GM23248 (cell line): Measurements from ENCODE around the gene SLU7.

Experiments
- EZH2 ChIP-seq: fragments of 200-600 bp; sonication (generic); IDR thresholded peaks from 2 replicates; pipeline ENCODE4 v1.6.1; 2018; ENCODE audit warnings: antibody characterized with exemption, mild to moderate bottlenecking; ENCODE audit not compliant: insufficient read depth, poor library complexity, severe bottlenecking
- EZH2phosphoT487 ChIP-seq: fragments of 200-600 bp; sonication (generic); IDR thresholded peaks from 2 replicates; pipeline ENCODE4 v1.6.1; 2018; ENCODE audit warnings: antibody characterized with exemption, moderate library complexity, mild to moderate bottlenecking, low read depth; ENCODE audit not compliant: insufficient read depth

GRCh38 chr5:160387445-160387844 lies 31.4 kb downstream of the SLU7 start:
- TF ChIP-seq EZH2 (no peak), EZH2phosphoT487 (no peak)
